ENCODE results near the gene PRKCB. TPM values are rescaled to one million over a fixed set of nuclear protein-coding genes. Genes with fewer than 3 reads are reported as not detected.

The PRKCB gene
- total RNA-seq, 4 donors from 2014 or later = 10.7 to 23.9 (median 18.2) TPM

GRCh38 chr16:23893986-23894385 lies 58.2 kb downstream of the PRKCB start:
- Histone ChIP-seq H3K27ac (no peak overlapping the region), H3K4me3 (no peak overlapping the region), H3K9me3 (no peaks in the 10 kb centered on the region), H3K4me1 (no peaks in the 10 kb centered on the region), H3K27me3 (no peaks in the 10 kb centered on the region), H3K36me3 (no peaks in the 10 kb centered on the region)
- TF ChIP-seq EP300 (IDR thresholded peaks at IDR 0.05) (no peak), CTCF (IDR thresholded peaks at IDR 0.05) (no peak), POLR2AphosphoS5 (IDR thresholded peaks at IDR 0.05) (no peak), POLR2A (IDR thresholded peaks at IDR 0.05) (no peak)
- ATAC-seq = no peak
- 88 to 100% methylated on average over 1 of the region's 1 CpG for WGBS, 2 donors (ENCODE audit: low coverage in 1 of 2)

GRCh38 chr16:23895052-23895451 lies 59.3 kb downstream of the PRKCB start:
- no peak for TF ChIP-seq EP300 (IDR thresholded peaks at IDR 0.05)
- no peak for TF ChIP-seq POLR2AphosphoS5 (IDR thresholded peaks at IDR 0.05)
- TF ChIP-seq CTCF (IDR thresholded peaks at IDR 0.05) = no peak
- TF ChIP-seq POLR2A (IDR thresholded peaks at IDR 0.05) = no peak
- H3K36me3 ChIP-seq = no peaks in the 10 kb centered on the region
- no peak overlapping the region for H3K4me3 ChIP-seq
- no peak overlapping the region for H3K27ac ChIP-seq
- no peaks in the 10 kb centered on the region for H3K27me3 ChIP-seq
- H3K4me1 ChIP-seq = no peaks in the 10 kb centered on the region
- H3K9me3 ChIP-seq = no peaks in the 10 kb centered on the region
- ATAC-seq = no peak

- 70 to 79% methylated on average over 4 to 6 of the region's 6 CpGs for WGBS, 2 donors (ENCODE audit: low coverage in 1 of 2)
- no peak overlapping the region for H3K27ac ChIP-seq
- no peaks in the 10 kb centered on the region for H3K36me3 ChIP-seq
- no peaks in the 10 kb centered on the region for H3K4me1 ChIP-seq
- H3K9me3 ChIP-seq = no peaks in the 10 kb centered on the region
- TF ChIP-seq CTCF (IDR thresholded peaks at IDR 0.05) (no peak), EP300 (IDR thresholded peaks at IDR 0.05) (no peak), POLR2AphosphoS5 (IDR thresholded peaks at IDR 0.05) (no peak), POLR2A (IDR thresholded peaks at IDR 0.05) (no peak)
- no peaks in the 10 kb centered on the region for H3K27me3 ChIP-seq
- no peak overlapping the region for H3K4me3 ChIP-seq
- ATAC-seq = no peak
Observed at GRCh38 chr16:23896832-23897821, 61.3 kb downstream of the PRKCB start.

- ATAC-seq = no peak
- no peak overlapping the region for H3K4me3 ChIP-seq
- no peaks in the 10 kb centered on the region for H3K36me3 ChIP-seq
- no peaks in the 10 kb centered on the region for H3K9me3 ChIP-seq
- WGBS, 2 donors (ENCODE audit: low coverage in 1 of 2) = 94 to 98% methylated on average over 5 to 7 of the region's 8 CpGs
- TF ChIP-seq POLR2AphosphoS5 (IDR thresholded peaks at IDR 0.05) = no peak
- H3K27me3 ChIP-seq = no peaks in the 10 kb centered on the region
- H3K4me1 ChIP-seq = no peaks in the 10 kb centered on the region
- H3K27ac ChIP-seq = no peak overlapping the region
Observed at GRCh38 chr16:23898682-23899430, 63.1 kb downstream of the PRKCB start.

- 77 to 89% methylated on average over 1 of the region's 2 CpGs for WGBS, 2 donors (ENCODE audit: low coverage in 1 of 2)
- TF ChIP-seq CTCF (IDR thresholded peaks at IDR 0.05) (no peak), POLR2A (IDR thresholded peaks at IDR 0.05) (no peak), POLR2AphosphoS5 (IDR thresholded peaks at IDR 0.05) (no peak), EP300 (IDR thresholded peaks at IDR 0.05) (no peak)
- Histone ChIP-seq H3K4me1 (peaks cover 0 to 7% (median 0%) of the 10 kb centered on the region in 3 donors), H3K36me3 (no peaks in the 10 kb centered on the region), H3K27ac (no peak overlapping the region), H3K4me3 (no peak overlapping the region), H3K27me3 (no peaks in the 10 kb centered on the region), H3K9me3 (no peaks in the 10 kb centered on the region)
- no peak for ATAC-seq
Observed at GRCh38 chr16:23899869-23900268, 64.1 kb downstream of the PRKCB start.

Data from gastroesophageal sphincter (tissue), 4 donors.